ENCODE measurements around the gene EVX1.

The EVX1 gene

DNA sequence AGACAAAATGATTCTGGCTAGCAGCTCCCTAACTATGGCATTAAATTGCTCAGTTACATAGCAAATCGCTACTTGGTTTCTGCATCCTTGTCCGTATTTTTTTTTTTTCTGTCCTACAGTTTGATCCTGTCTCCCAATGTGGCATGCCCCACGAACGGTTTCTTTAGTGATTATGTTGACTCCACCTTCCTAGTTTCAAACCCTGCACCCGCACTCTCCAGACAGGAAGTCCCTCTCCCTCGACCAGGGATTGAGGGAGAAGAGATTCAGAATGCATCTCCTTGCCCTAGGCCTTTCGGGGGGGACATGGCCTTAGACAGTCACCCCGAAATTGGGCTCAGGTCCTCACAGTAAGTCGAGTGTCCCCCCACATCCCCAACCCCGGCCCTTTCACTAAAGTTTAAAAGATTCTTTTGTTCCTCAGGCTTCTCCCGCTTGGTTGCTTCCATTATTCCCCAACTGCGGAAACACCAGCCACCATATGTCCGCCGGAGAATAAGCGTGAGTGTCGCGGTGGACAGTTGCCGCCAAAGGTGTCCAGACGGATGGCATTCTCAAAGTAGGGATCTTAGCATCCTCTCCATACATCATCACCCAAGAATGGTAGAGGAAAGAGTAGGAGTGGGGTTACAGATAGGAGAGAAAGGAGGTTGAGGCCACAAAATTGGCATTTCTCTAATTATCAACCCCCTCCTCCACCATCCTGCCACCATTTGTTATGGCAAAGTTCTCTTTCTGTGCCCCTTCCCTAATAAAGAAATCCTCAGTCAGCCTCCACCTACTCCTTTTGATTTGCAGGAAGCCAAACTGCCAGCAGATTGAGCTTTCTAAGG lies 7.3 kb downstream of the EVX1 start:
- DNase-seq (ENCODE audit: low read depth in 3 of 3): no peak

DNA sequence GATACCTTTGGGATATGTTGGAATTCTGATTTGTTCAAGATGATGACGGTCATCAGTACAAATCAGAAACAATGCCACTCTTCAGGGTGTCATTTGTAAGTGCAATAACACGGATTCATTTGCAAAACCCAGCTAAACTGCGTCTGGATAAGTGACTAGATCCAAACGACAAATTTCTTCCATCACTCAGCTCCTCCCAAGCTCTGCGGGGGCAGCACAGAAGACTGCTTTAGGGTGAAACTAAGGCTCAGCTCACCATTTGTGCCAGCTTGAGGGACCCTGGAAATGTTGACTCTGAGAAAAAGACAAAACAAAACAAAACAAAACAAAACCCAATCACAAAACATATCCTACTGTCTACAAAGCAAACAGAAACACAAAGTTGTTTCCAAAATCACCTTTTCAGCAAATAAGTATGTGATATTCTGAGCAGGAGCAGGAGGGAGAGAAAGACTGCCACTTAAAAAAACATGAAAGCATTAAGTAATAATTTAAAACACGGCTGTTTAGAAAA lies 8.0 kb downstream of the EVX1 start:
- DNase-seq (ENCODE audit: low read depth in 3 of 3): no peak

DNA sequence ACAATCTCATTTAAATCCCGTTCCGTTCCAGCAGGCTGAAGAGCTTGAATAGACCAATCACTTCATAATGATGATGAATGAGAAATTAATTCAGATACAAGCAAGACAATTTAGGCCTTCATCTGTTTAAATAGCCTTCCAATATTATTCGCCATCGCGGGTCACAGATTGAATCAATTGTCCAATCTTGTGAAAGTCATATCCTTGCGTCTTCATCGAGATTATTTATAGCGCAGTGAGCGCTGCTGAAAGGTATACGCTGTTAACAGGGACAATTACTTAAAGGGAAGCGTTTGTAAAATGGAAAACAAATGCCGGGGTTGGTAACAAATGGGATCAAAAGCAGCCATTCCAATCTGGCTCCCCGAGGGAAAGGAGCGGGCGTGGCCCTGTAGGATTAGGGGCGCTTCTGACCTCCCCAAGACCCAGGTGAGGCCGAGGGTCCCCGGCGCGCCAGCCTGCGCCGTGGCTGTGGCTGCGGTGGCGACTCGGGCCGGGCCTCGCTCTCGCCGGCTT lies 8.6 kb downstream of the EVX1 start:
- DNase-seq (ENCODE audit: low read depth in 3 of 3): no peak

DNA sequence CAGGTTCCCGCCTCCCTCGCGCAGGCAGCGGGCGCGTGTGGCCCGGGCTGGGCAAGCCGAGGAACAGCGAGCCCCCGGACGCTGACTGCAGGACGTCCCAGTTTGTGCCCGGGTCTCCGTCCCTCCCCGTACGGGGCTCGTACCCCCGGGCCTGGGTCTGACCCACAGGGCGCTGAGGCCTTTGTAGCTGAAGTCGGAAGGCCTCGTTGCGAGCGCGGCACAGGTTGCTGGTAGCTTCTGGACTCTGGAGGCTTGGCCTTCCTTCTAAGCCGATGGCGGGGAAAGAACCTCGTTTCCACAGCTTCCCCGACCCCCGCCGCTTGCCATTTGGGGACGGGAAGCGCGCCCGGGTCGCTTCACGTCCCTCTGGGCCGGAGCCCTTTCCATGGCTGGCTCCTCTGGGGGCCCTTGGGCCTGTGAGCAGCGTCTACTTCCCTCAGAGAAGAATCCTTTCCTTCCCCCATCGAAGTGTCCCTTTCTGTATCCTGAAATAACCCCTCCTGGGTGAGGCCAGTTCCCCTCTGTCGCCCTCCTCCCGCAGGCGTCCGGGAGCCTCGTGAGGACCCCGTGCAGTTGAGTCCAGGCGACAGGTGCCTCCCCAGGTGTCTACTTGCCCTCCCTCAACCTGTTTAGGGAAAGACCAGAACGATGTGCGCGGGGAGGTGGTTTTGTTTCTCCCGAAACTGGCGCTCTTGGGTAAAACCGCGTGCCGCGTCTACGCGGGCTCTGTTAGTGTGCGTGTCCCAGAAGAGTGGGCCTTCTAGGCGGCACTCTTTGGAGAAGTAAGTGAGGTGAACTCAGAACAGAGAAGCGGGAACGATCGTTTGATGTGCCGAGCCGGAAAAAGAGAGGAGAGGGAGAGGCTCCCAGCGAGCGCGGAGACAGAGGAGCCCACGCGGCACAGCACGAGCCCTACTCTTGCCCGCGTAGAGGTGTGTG lies 9.3 kb downstream of the EVX1 start:
- DNase-seq (ENCODE audit: low read depth in 3 of 3): no peak

DNA sequence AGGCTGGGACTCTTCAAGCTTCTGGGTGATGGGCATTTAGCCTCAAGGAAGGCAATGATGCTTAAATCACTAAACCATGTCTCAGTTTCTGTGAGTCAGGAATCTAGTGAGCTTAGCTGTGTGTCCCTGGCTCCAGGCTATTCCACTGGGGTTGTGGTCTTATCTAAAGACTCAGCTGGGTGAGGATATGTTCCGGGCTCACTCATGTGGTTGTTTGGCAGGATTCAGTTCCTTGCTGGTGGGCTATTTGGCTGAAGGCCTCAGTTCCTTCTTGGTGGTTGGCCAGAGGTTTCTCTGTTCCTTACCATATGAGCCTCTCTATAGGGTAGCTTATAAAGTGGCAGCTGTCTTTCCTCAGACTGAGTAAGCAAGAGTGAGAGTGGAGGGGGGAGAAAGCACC lies 12.0 kb downstream of the EVX1 start:
- no peak for DNase-seq (ENCODE audit: low read depth in 3 of 3)

DNA sequence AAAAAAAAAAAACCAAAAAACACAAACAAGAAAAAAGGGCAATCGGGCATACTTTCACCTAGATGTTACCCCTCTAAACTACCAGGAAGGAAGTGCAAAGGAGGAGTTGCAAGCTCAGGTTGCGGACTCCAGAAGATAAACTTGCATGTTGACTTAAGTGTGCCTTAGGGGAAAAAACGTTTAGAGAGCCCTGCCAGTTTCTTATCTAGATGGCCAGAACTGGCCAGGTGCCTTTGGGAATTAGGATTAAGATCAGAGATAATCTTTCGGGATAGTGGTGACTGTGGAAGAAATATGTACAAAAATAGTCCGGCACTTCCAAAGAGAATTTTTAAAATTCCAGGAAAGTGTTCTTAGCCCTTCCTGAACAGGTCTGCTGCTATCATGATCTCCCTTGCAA lies 17.6 kb downstream of the EVX1 start:
- DNase-seq (ENCODE audit: low read depth in 3 of 3): no peak

DNA sequence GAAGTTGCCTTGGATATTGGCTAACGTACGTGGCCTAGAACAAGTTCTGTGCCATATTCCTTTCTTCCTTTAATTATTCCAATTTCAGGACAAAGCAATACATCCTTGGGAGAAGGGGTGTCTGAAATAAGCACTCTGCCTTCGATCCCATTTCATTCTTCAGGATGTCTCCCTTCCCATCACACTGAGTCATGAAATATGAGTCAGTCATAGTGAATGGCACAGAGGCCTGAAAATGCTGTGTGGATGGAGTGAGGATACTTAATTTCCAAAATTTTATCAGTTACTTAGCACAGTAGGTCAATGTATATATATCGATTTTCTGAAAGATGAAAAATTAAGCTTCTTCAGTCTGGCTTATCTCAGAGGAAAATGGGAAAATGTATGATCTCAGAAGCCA lies 19.5 kb downstream of the EVX1 start:
- no peak for DNase-seq (ENCODE audit: low read depth in 3 of 3)

DNA sequence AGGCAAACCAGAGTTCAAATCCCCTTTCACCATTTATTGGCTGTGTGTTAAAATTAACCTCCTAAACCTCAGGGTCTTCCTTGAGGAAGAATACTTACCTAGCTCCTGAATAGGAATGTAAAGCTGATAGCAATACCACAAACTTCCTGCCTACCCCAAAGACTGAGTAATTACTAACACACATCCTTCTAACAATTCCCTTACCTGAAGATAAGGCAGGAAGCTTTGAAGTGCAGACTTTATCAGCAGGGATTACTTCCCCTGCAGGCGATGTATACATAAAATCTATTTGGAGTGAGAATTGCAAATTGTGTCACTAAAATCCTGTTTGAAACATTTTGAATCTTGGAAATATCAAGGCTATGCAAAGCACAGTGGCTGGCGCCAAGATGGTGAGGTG lies 21.2 kb downstream of the EVX1 start:
- no peak for DNase-seq (ENCODE audit: low read depth in 3 of 3)

DNA sequence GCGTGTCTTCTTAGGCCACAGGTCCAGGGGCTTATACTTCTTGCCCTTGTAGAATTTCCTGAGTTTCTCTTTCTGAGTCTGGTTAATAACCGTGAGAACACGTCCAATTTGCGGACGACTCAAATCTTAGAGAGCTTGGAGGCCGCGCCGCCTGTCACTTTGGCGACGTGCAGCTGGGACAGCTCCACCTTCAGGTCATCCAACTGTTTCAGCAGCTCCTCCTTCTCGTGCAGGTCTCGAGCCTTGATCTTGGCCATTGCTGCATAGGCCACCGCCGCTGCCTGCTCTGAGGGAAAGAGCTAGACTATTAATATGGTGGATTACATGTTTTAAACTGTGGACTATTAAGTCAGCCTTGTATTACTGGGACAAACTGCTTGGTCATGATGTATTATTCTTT lies 26.9 kb downstream of the EVX1 start:
- DNase-seq (ENCODE audit: low read depth in 3 of 3): no peak

DNA sequence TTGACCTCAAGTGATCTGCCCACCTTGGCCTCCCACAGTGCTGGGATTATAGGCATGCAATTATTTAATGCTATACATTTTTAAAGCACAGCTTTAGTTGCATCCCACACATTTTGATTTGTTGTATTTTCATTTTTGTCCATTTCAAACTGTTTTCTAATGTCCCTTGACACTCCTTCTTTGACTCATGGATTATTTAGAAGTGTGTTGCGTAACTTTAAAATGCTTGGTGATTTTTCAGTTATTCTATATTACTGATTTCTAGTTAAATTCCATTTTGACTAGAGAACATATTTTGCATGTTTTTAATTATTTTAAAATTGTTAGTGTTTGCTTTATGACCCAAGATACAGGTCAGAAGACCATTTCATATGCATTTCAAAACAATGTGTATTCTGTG lies 28.8 kb downstream of the EVX1 start:
- no peak for DNase-seq (ENCODE audit: low read depth in 3 of 3)

DNA sequence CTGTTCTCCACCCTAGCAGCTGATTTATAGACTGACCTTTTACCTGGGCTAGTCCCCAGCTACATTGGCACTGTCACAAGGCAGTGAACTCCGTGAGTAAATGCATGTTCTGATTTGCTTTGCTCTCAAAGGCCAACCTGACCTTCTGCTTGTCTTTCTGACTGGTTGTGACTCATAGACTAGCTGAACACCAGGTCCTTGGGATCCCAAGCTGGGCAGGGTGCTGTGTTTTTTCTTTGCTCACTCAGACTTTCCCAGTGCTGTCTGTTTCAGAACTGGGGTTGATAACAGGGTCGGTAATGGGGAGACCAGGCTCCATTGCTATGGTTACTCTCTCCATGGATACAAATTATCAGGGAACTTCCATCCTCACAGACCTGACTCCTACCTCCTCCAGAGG lies 35.0 kb downstream of the EVX1 start:
- DNase-seq (ENCODE audit: low read depth in 3 of 3): no peak

DNA sequence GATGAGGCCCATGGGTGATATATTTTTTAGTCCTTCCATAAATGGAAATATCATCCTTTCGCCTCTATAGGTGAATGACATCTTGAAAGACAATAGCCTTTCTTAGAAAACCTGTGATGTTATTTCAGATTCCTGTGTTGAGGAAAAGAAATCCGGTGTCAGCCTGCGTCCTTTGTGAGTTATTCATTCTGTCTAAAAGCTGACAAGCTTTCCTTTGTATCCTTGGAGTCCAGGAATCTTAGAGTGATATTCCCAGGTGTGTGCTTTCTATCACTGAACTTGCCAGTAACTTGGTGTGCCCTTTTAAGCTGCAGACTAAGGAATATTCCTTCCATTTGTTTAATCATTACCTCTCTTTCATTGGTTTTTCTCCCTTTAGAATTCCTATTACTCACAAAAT lies 41.0 kb downstream of the EVX1 start:
- DNase-seq (ENCODE audit: low read depth in 3 of 3): no peak

DNA sequence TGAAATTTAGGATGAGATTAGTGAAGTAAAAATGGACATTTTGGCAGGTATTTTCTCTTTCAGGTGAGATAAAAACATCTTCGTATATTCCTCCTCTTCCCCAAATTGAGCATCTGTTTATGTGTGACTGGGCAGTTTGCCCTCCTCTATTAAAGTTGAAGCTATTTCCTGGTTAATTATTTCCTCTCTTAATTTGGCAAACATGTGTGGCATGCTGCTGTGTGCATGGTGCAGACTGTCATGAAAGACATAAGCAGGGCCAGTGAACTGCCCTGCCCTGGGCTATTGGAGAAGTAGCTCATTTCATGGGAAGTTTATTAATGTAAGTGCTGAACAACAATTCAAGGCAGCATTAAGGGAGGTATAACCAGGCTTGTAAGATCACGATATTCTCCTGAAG lies 52.6 kb downstream of the EVX1 start:
- no peak for DNase-seq (ENCODE audit: low read depth in 3 of 3)

DNA sequence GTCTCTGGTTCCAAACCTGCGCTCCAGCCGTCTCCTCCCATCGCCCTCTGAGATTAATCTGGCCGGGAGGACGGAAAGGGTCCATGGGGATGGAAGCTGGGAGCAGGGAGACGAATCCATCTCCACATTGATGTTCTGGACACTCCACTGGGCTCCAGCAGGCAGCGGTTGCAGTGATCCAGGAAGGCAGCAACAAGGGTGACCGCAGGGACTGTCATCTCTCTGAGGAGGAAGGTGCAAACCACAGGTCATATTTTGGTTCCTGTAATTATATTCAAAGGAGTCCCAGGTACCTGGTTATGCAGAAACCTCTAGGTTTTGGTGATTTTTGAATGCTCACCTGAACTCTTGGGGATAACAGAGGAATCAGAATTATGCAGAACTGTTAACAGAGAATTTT lies 54.8 kb downstream of the EVX1 start:
- no peak for DNase-seq (ENCODE audit: low read depth in 3 of 3)

Measured in stimulated activated CD4-positive, alpha-beta T cell treated with anti-CD3 and anti-CD28 coated beads, TNF-alpha, amount 100 ng/mL, for 4 hours (primary cell).